ENCODE measurements around the gene ARCN1. TPM values are rescaled to one million over a fixed set of nuclear protein-coding genes. Genes with fewer than 3 reads are reported as not detected.

The ARCN1 gene
- total and polyA plus RNA-seq, 2 donors (not counting 1 experiment from before 2014, with no cell fraction given), result 116 to 387 TPM

- no peak overlapping the region for H3K27ac ChIP-seq (ENCODE audit: insufficient read depth, low read length)
- H3K9ac ChIP-seq (ENCODE audit: insufficient read depth, low read length), result no peak overlapping the region
- no peaks in the 10 kb centered on the region for H3K36me3 ChIP-seq (ENCODE audit: control insufficient read depth, insufficient read depth, low read length)
- H4K20me1 ChIP-seq (ENCODE audit: control insufficient read depth, extremely low read depth, insufficient read depth, low read length), result no peaks in the 10 kb centered on the region
- H3K79me2 ChIP-seq (ENCODE audit: control insufficient read depth, insufficient read depth, low read length), result no peaks in the 10 kb centered on the region
- H3K9me3 ChIP-seq (ENCODE audit: control insufficient read depth, insufficient read depth, low read depth, low read length), result no peaks in the 10 kb centered on the region
- H3K4me2 ChIP-seq (ENCODE audit: extremely low read depth, insufficient read depth, low read length), result no peak overlapping the region
- no peak overlapping the region for H3K4me3 ChIP-seq (replicated peaks in 1 of 4; ENCODE audit: control extremely low read depth in 1 of 4, insufficient read depth in 1 of 4, low read depth in 3 of 4, low read length in 4 of 4)
- no peak for DNase-seq (ENCODE audit: low read depth in 2 of 2)
- H3K4me1 ChIP-seq (ENCODE audit: control insufficient read depth, extremely low read depth, insufficient read depth, low read length), result no peaks in the 10 kb centered on the region
- H3K27me3 ChIP-seq (ENCODE audit: control insufficient read depth, insufficient read depth, low read length), result no peaks in the 10 kb centered on the region
- no peak for TF ChIP-seq CTCF (conservative IDR thresholded peaks at IDR 0.05 in 1 of 2, IDR thresholded peaks at IDR 0.05 in 1 of 2; ENCODE audit: low read depth in 1 of 2, low read length in 2 of 2)
- TF ChIP-seq EZH2 (IDR thresholded peaks at IDR 0.05; ENCODE audit: low read length, missing control alignments), result no peak
- no peak overlapping the region for H2AFZ ChIP-seq (ENCODE audit: low read length)
Measured at GRCh38 chr11:118544647-118545010, 27.6 kb upstream of the ARCN1 start.

GRCh38 chr11:118545533-118545932 lies 26.7 kb upstream of the ARCN1 start:
- Histone ChIP-seq H3K27me3 (ENCODE audit: control insufficient read depth, insufficient read depth, low read length) (no peaks in the 10 kb centered on the region), H3K79me2 (ENCODE audit: control insufficient read depth, insufficient read depth, low read length) (no peaks in the 10 kb centered on the region), H3K4me2 (ENCODE audit: extremely low read depth, insufficient read depth, low read length) (no peak overlapping the region), H3K9ac (ENCODE audit: insufficient read depth, low read length) (no peak overlapping the region), H3K4me3 (replicated peaks in 1 of 4; ENCODE audit: control extremely low read depth in 1 of 4, insufficient read depth in 1 of 4, low read depth in 3 of 4, low read length in 4 of 4) (no peak overlapping the region), H3K9me3 (ENCODE audit: control insufficient read depth, insufficient read depth, low read depth, low read length) (no peaks in the 10 kb centered on the region), H3K4me1 (ENCODE audit: control insufficient read depth, extremely low read depth, insufficient read depth, low read length) (no peaks in the 10 kb centered on the region), H2AFZ (ENCODE audit: low read length) (no peak overlapping the region), H3K36me3 (ENCODE audit: control insufficient read depth, insufficient read depth, low read length) (no peaks in the 10 kb centered on the region), H3K27ac (ENCODE audit: insufficient read depth, low read length) (no peak overlapping the region), H4K20me1 (ENCODE audit: control insufficient read depth, extremely low read depth, insufficient read depth, low read length) (no peaks in the 10 kb centered on the region)
- no peak for DNase-seq (ENCODE audit: low read depth in 2 of 2)
- no peak for TF ChIP-seq EZH2 (IDR thresholded peaks at IDR 0.05; ENCODE audit: low read length, missing control alignments)
- no peak for TF ChIP-seq CTCF (conservative IDR thresholded peaks at IDR 0.05 in 1 of 2, IDR thresholded peaks at IDR 0.05 in 1 of 2; ENCODE audit: low read depth in 1 of 2, low read length in 2 of 2)

GRCh38 chr11:118547132-118547531 lies 25.1 kb upstream of the ARCN1 start:
- no peak overlapping the region for H3K27ac ChIP-seq (ENCODE audit: insufficient read depth, low read length)
- DNase-seq (ENCODE audit: low read depth in 2 of 2), result no peak
- no peaks in the 10 kb centered on the region for H3K27me3 ChIP-seq (ENCODE audit: control insufficient read depth, insufficient read depth, low read length)
- no peak for TF ChIP-seq CTCF (conservative IDR thresholded peaks at IDR 0.05 in 1 of 2, IDR thresholded peaks at IDR 0.05 in 1 of 2; ENCODE audit: low read depth in 1 of 2, low read length in 2 of 2)
- H3K9ac ChIP-seq (ENCODE audit: insufficient read depth, low read length), result no peak overlapping the region
- no peaks in the 10 kb centered on the region for H3K9me3 ChIP-seq (ENCODE audit: control insufficient read depth, insufficient read depth, low read depth, low read length)
- peaks cover 3% of the 10 kb centered on the region for H3K36me3 ChIP-seq (ENCODE audit: control insufficient read depth, insufficient read depth, low read length)
- no peak overlapping the region for H3K4me3 ChIP-seq (replicated peaks in 1 of 4; ENCODE audit: control extremely low read depth in 1 of 4, insufficient read depth in 1 of 4, low read depth in 3 of 4, low read length in 4 of 4)
- H3K4me2 ChIP-seq (ENCODE audit: extremely low read depth, insufficient read depth, low read length), result no peak overlapping the region
- no peaks in the 10 kb centered on the region for H3K4me1 ChIP-seq (ENCODE audit: control insufficient read depth, extremely low read depth, insufficient read depth, low read length)
- no peaks in the 10 kb centered on the region for H4K20me1 ChIP-seq (ENCODE audit: control insufficient read depth, extremely low read depth, insufficient read depth, low read length)
- no peaks in the 10 kb centered on the region for H3K79me2 ChIP-seq (ENCODE audit: control insufficient read depth, insufficient read depth, low read length)
- no peak overlapping the region for H2AFZ ChIP-seq (ENCODE audit: low read length)
